ENCODE data around the gene PLCB4. TPM values are rescaled to one million over a fixed set of nuclear protein-coding genes. Genes with fewer than 3 reads are reported as not detected.

The PLCB4 gene
- total and polyA plus RNA-seq, 7 experiments from 2014 or later, result 0.05 to 0.09 TPM; not detected in 5

- Histone ChIP-seq H3K27ac (ENCODE audit: low read depth, low read length) (no peak overlapping the region), H3K36me3 (ENCODE audit: control insufficient read depth in 2 of 3, insufficient read depth in 3 of 3, low read length in 3 of 3) (no peaks in the 10 kb centered on the region), H3K4me3 (ENCODE audit: low read length) (no peak overlapping the region), H3K27me3 (ENCODE audit: control insufficient read depth in 2 of 2, insufficient read depth in 2 of 2, low read length in 2 of 2) (no peaks in the 10 kb centered on the region), H3K9me3 (ENCODE audit: control insufficient read depth in 2 of 3, low read length in 3 of 3) (no peaks in the 10 kb centered on the region), H3K4me1 (ENCODE audit: control insufficient read depth in 2 of 2, insufficient read depth in 2 of 2, low read length in 2 of 2) (no peaks in the 10 kb centered on the region)
- Mint-ChIP-seq H3K4me1 (no peaks in the 10 kb centered on the region), H3K27ac (no peak overlapping the region), H3K36me3 (peaks cover 0 to 3% (median 0%) of the 10 kb centered on the region in 5 donors), H3K9me3 (peaks cover 0 to 13% (median 5%) of the 10 kb centered on the region in 11 donors), H3K4me3 (no peak overlapping the region), H3K27me3 (no peaks in the 10 kb centered on the region)
- DNase-seq (no peak), ATAC-seq (no peak)
- ChIA-PET CTCF (no interaction called here), POLR2A (no interaction called here)
- intact Hi-C loops (cut with micrococcal nuclease), result no loop called here
Observed at GRCh38 chr20:9128568-9128967, 59.7 kb downstream of the PLCB4 start.

- H3K4me1 ChIP-seq (ENCODE audit: control insufficient read depth in 2 of 2, insufficient read depth in 2 of 2, low read length in 2 of 2), result no peaks in the 10 kb centered on the region
- POLR2A ChIA-PET, result no interaction called here
- no peaks in the 10 kb centered on the region for H3K9me3 ChIP-seq (ENCODE audit: control insufficient read depth in 2 of 3, low read length in 3 of 3)
- intact Hi-C loops (cut with micrococcal nuclease), result no loop called here
- no peak overlapping the region for H3K27ac ChIP-seq (ENCODE audit: low read depth, low read length)
- H3K36me3 ChIP-seq (ENCODE audit: control insufficient read depth in 2 of 3, insufficient read depth in 3 of 3, low read length in 3 of 3), result no peaks in the 10 kb centered on the region
- DNase-seq (no peak), ATAC-seq (no peak)
- Mint-ChIP-seq H3K4me1 (no peaks in the 10 kb centered on the region), H3K4me3 (no peak overlapping the region), H3K27ac (no peak overlapping the region), H3K9me3 (peaks cover 0 to 13% (median 5%) of the 10 kb centered on the region in 11 donors), H3K36me3 (peaks cover 0 to 3% (median 0%) of the 10 kb centered on the region in 5 donors), H3K27me3 (no peaks in the 10 kb centered on the region)
- no peak overlapping the region for H3K4me3 ChIP-seq (ENCODE audit: low read length)
- CTCF ChIA-PET, result no interaction called here
- no peaks in the 10 kb centered on the region for H3K27me3 ChIP-seq (ENCODE audit: control insufficient read depth in 2 of 2, insufficient read depth in 2 of 2, low read length in 2 of 2)
Observed at GRCh38 chr20:9129756-9130155, 60.9 kb downstream of the PLCB4 start.

DNA sequence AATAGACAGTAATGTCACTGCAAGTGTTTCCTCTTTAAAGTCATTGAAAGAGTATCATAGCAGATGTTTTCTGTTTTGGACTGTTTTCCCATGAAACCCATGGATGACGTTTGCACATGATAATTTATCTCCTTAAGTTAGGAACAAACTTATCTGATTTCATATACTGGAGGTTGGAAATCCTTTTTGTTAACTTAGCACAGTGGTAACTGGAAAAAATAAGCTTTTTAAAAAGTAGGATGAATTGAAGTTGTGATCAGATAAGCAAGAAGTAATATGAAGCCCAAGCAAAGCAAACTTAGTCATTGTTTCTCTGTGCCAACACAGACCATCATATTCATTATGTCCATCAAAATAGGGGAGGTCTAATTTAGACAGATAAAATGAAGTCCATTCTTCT, 61.6 kb downstream of the PLCB4 start:
- no peaks in the 10 kb centered on the region for H3K27me3 Mint-ChIP-seq
- Histone ChIP-seq H3K4me1 (ENCODE audit: control insufficient read depth in 2 of 2, insufficient read depth in 2 of 2, low read length in 2 of 2) (no peaks in the 10 kb centered on the region), H3K4me3 (ENCODE audit: low read length) (no peak overlapping the region), H3K27me3 (ENCODE audit: control insufficient read depth in 2 of 2, insufficient read depth in 2 of 2, low read length in 2 of 2) (no peaks in the 10 kb centered on the region), H3K27ac (ENCODE audit: low read depth, low read length) (no peak overlapping the region), H3K9me3 (ENCODE audit: control insufficient read depth in 2 of 3, low read length in 3 of 3) (no peaks in the 10 kb centered on the region), H3K36me3 (ENCODE audit: control insufficient read depth in 2 of 3, insufficient read depth in 3 of 3, low read length in 3 of 3) (no peaks in the 10 kb centered on the region)
- H3K36me3 Mint-ChIP-seq, result peaks cover 0 to 3% (median 0%) of the 10 kb centered on the region in 5 donors
- DNase-seq (no peak), ATAC-seq (no peak)
- no peak overlapping the region for H3K27ac Mint-ChIP-seq
- POLR2A ChIA-PET, result no interaction called here
- no peak overlapping the region for H3K4me3 Mint-ChIP-seq
- CTCF ChIA-PET, result no interaction called here
- H3K9me3 Mint-ChIP-seq, result peaks cover 0 to 13% (median 5%) of the 10 kb centered on the region in 11 donors
- intact Hi-C loops (cut with micrococcal nuclease), result no loop called here
- H3K4me1 Mint-ChIP-seq, result no peaks in the 10 kb centered on the region

DNA sequence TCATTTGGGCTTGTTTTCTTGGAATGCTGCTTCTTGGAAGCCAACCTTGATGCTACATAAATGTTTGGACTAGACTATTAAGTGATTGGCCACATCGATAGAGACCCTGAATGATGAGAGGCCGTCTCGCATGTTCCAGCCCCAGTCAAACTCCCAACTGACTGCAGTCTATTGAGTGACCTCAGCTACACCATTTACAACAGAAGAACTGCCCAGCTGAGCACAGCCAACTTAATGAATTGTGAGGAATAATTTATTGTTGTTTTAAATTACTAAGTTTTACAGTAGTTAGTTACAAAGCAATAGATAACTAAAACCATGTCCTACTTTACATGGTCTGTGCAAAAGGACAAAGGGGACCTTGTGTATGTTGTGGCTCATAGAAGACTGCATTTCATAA, 63.0 kb downstream of the PLCB4 start:
- Histone ChIP-seq H3K36me3 (ENCODE audit: control insufficient read depth in 2 of 3, insufficient read depth in 3 of 3, low read length in 3 of 3) (no peaks in the 10 kb centered on the region), H3K27ac (ENCODE audit: low read depth, low read length) (no peak overlapping the region), H3K4me3 (ENCODE audit: low read length) (no peak overlapping the region), H3K9me3 (ENCODE audit: control insufficient read depth in 2 of 3, low read length in 3 of 3) (no peaks in the 10 kb centered on the region), H3K27me3 (ENCODE audit: control insufficient read depth in 2 of 2, insufficient read depth in 2 of 2, low read length in 2 of 2) (no peaks in the 10 kb centered on the region), H3K4me1 (ENCODE audit: control insufficient read depth in 2 of 2, insufficient read depth in 2 of 2, low read length in 2 of 2) (no peaks in the 10 kb centered on the region)
- ATAC-seq (no peak), DNase-seq (no peak)
- no peaks in the 10 kb centered on the region for H3K27me3 Mint-ChIP-seq
- POLR2A ChIA-PET, result no interaction called here
- peaks cover 0 to 13% (median 5%) of the 10 kb centered on the region in 11 donors for H3K9me3 Mint-ChIP-seq
- H3K4me1 Mint-ChIP-seq, result no peaks in the 10 kb centered on the region
- H3K4me3 Mint-ChIP-seq, result no peak overlapping the region
- peaks cover 0 to 3% (median 0%) of the 10 kb centered on the region in 5 donors for H3K36me3 Mint-ChIP-seq
- intact Hi-C loops (cut with micrococcal nuclease), result no loop called here
- H3K27ac Mint-ChIP-seq, result no peak overlapping the region
- CTCF ChIA-PET, result no interaction called here

DNA sequence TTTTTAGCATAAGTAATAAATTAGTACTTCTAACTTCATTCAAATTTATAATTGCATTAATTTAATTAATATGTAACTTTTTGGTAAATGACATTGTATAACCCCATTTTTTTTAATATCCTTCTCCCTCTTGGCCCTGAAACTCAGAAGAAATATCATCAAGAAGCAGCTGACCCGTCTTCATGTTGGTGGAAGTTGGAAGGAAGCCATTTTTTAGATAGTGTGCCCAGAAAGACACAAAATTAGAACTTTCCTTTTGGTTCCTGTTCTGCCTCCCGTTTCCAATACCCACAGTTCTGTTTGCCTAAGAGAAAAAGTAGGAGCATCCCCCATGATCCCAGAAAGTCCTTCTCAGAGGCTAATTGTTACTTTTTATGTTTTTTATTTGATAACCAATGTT, 65.5 kb downstream of the PLCB4 start:
- Histone ChIP-seq H3K9me3 (ENCODE audit: control insufficient read depth in 2 of 3, low read length in 3 of 3) (no peaks in the 10 kb centered on the region), H3K4me1 (ENCODE audit: control insufficient read depth in 2 of 2, insufficient read depth in 2 of 2, low read length in 2 of 2) (no peaks in the 10 kb centered on the region), H3K27me3 (ENCODE audit: control insufficient read depth in 2 of 2, insufficient read depth in 2 of 2, low read length in 2 of 2) (no peaks in the 10 kb centered on the region), H3K4me3 (ENCODE audit: low read length) (no peak overlapping the region), H3K27ac (ENCODE audit: low read depth, low read length) (no peak overlapping the region), H3K36me3 (ENCODE audit: control insufficient read depth in 2 of 3, insufficient read depth in 3 of 3, low read length in 3 of 3) (no peaks in the 10 kb centered on the region)
- DNase-seq (no peak), ATAC-seq (no peak)
- intact Hi-C loops (cut with micrococcal nuclease), result no loop called here
- Mint-ChIP-seq H3K9me3 (peaks cover 0 to 17% (median 3%) of the 10 kb centered on the region in 11 donors), H3K4me1 (no peaks in the 10 kb centered on the region), H3K27ac (no peak overlapping the region), H3K27me3 (no peaks in the 10 kb centered on the region), H3K4me3 (no peak overlapping the region), H3K36me3 (no peaks in the 10 kb centered on the region)
- ChIA-PET POLR2A (no interaction called here), CTCF (no interaction called here)

- H3K36me3 ChIP-seq (ENCODE audit: control insufficient read depth in 2 of 3, insufficient read depth in 3 of 3, low read length in 3 of 3), result no peaks in the 10 kb centered on the region
- no peaks in the 10 kb centered on the region for H3K27me3 ChIP-seq (ENCODE audit: control insufficient read depth in 2 of 2, insufficient read depth in 2 of 2, low read length in 2 of 2)
- POLR2A ChIA-PET, result no interaction called here
- ATAC-seq (peak; percentile 22), DNase-seq (no peak)
- CTCF ChIA-PET, result no interaction called here
- no peaks in the 10 kb centered on the region for H3K4me1 Mint-ChIP-seq
- H3K27ac ChIP-seq (ENCODE audit: low read depth, low read length), result no peak overlapping the region
- H3K27ac Mint-ChIP-seq, result no peak overlapping the region
- intact Hi-C loops (cut with micrococcal nuclease), result no loop called here
- H3K27me3 Mint-ChIP-seq, result no peaks in the 10 kb centered on the region
- no peak overlapping the region for H3K4me3 Mint-ChIP-seq
- H3K4me3 ChIP-seq (ENCODE audit: low read length), result no peak overlapping the region
- H3K36me3 Mint-ChIP-seq, result no peaks in the 10 kb centered on the region
- H3K9me3 ChIP-seq (ENCODE audit: control insufficient read depth in 2 of 3, low read length in 3 of 3), result no peaks in the 10 kb centered on the region
- no peaks in the 10 kb centered on the region for H3K4me1 ChIP-seq (ENCODE audit: control insufficient read depth in 2 of 2, insufficient read depth in 2 of 2, low read length in 2 of 2)
- peaks cover 0 to 22% (median 6%) of the 10 kb centered on the region in 11 donors for H3K9me3 Mint-ChIP-seq
Observed at GRCh38 chr20:9136114-9136513, 67.2 kb downstream of the PLCB4 start.

- ATAC-seq (no peak), DNase-seq (no peak)
- H3K36me3 ChIP-seq (ENCODE audit: control insufficient read depth in 2 of 3, insufficient read depth in 3 of 3, low read length in 3 of 3), result no peaks in the 10 kb centered on the region
- no peaks in the 10 kb centered on the region for H3K27me3 Mint-ChIP-seq
- H3K36me3 Mint-ChIP-seq, result no peaks in the 10 kb centered on the region
- H3K27me3 ChIP-seq (ENCODE audit: control insufficient read depth in 2 of 2, insufficient read depth in 2 of 2, low read length in 2 of 2), result no peaks in the 10 kb centered on the region
- CTCF ChIA-PET, result no interaction called here
- intact Hi-C loops (cut with micrococcal nuclease), result no loop called here
- H3K27ac ChIP-seq (ENCODE audit: low read depth, low read length), result no peak overlapping the region
- no peaks in the 10 kb centered on the region for H3K9me3 ChIP-seq (ENCODE audit: control insufficient read depth in 2 of 3, low read length in 3 of 3)
- POLR2A ChIA-PET, result no interaction called here
- H3K9me3 Mint-ChIP-seq, result peaks cover 0 to 23% (median 9%) of the 10 kb centered on the region in 11 donors
- no peaks in the 10 kb centered on the region for H3K4me1 ChIP-seq (ENCODE audit: control insufficient read depth in 2 of 2, insufficient read depth in 2 of 2, low read length in 2 of 2)
- no peak overlapping the region for H3K4me3 Mint-ChIP-seq
- H3K4me1 Mint-ChIP-seq, result no peaks in the 10 kb centered on the region
- H3K27ac Mint-ChIP-seq, result no peak overlapping the region
- H3K4me3 ChIP-seq (ENCODE audit: low read length), result no peak overlapping the region
Observed at GRCh38 chr20:9137001-9137400, 68.1 kb downstream of the PLCB4 start.

Data from naive thymus-derived CD4-positive, alpha-beta T cell (primary cell).